Measurements from ENCODE around the gene LMAN1L.

Gene LMAN1L

DNA sequence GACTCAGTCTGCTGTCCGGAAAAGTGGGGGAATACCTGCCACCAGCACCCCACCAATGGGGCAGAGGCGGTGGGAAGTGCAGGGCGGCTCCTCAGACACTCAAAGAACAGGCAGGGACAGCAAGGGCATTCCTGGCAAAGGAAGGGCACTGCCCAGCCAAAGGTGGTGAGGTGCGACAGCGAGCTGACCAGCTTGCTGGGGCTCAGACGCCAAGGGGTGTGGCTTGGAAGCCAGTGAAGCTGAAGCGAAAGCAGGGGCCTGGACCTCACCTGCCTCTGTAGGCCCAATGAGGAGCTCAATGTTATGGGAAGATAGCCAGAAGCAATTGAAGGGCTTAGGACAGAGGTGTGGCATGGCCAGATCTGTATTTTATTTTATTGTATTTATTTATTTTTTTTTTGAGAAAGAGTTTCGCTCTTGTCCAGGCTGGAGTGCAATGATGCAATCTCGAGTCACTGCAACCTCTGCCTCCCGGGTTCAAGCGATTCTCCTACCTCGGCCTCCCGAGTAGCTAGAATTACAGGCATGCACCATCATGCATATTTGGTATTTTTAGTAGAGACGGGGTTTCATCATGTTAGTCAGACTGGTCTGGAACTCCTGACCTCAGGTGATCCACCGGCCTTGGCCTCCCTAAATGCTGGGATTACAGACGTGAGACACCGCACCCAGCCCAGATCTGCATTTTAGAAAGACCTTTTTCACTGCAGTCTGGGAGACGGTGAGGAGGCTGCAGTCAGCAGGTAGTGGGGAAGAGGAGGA, 4.4 kb upstream of the LMAN1L start:
- DNase-seq: no peak
- no peak for TF ChIP-seq GATA1 (IDR thresholded peaks at IDR 0.05; ENCODE audit: low read depth, low read length)
- no peak for TF ChIP-seq POLR2A (IDR thresholded peaks at IDR 0.05; ENCODE audit: low read length)

- no peak for DNase-seq
- no peak for TF ChIP-seq POLR2A (IDR thresholded peaks at IDR 0.05; ENCODE audit: low read length)
- no peak for TF ChIP-seq GATA1 (IDR thresholded peaks at IDR 0.05; ENCODE audit: low read depth, low read length)
Measured at GRCh38 chr15:74808840-74809229, 3.8 kb upstream of the LMAN1L start.

GRCh38 chr15:74809242-74809641, 3.4 kb upstream of the LMAN1L start:
- no peak for TF ChIP-seq POLR2A (IDR thresholded peaks at IDR 0.05; ENCODE audit: low read length)
- TF ChIP-seq GATA1 (IDR thresholded peaks at IDR 0.05; ENCODE audit: low read depth, low read length): no peak
- DNase-seq: no peak

GRCh38 chr15:74809956-74810355, 2.7 kb upstream of the LMAN1L start:
- TF ChIP-seq POLR2A (IDR thresholded peaks at IDR 0.05; ENCODE audit: low read length) (no peak), GATA1 (IDR thresholded peaks at IDR 0.05; ENCODE audit: low read depth, low read length) (no peak)
- DNase-seq: no peak

DNA sequence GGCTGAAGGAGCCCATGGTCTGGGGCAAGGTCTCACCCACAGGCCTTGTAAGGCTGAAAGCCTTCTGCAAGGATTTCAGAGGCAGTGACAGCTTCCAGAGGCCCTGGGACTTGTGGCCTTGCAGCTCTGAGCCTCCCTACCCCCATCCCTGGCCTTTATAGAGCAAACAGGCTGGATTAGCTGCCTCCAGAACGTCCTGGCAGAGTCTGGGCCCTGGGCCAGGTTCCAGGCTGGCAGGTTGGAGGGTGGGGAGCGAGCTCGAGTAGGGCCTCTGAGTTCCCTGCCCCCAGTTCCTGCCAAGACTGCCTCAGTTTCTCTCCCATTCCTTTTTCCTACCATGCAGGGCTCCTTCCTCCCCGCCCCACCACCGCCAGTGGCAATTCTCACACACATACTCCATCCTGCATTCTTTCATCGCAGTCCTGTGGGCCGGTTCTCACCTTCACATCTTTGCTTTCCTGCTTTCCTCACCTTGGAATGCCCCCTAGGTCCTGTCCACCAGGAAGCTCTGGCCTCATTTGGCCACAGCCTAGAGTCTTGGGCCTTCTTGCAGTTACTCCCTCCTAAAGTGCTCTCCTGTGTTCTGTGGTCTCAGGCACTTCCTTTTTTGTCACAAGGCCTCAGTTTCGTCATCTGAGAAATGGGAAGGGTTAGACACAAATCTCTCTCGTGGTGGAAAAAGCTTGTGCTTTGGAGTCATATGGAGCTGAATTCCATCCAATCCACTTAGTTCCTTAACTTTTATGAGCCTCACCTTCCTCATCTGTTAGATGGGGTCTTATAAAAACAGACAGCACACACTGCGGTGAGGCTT, 2.7 kb downstream of the LMAN1L start:
- TF ChIP-seq GATA1 (IDR thresholded peaks at IDR 0.05; ENCODE audit: low read depth, low read length): no peak
- no peak for TF ChIP-seq POLR2A (IDR thresholded peaks at IDR 0.05; ENCODE audit: low read length)
- DNase-seq: no peak

- no peak for TF ChIP-seq GATA1 (IDR thresholded peaks at IDR 0.05; ENCODE audit: low read depth, low read length)
- DNase-seq: no peak
Measured at GRCh38 chr15:74815961-74816360, 3.3 kb downstream of the LMAN1L start.

DNA sequence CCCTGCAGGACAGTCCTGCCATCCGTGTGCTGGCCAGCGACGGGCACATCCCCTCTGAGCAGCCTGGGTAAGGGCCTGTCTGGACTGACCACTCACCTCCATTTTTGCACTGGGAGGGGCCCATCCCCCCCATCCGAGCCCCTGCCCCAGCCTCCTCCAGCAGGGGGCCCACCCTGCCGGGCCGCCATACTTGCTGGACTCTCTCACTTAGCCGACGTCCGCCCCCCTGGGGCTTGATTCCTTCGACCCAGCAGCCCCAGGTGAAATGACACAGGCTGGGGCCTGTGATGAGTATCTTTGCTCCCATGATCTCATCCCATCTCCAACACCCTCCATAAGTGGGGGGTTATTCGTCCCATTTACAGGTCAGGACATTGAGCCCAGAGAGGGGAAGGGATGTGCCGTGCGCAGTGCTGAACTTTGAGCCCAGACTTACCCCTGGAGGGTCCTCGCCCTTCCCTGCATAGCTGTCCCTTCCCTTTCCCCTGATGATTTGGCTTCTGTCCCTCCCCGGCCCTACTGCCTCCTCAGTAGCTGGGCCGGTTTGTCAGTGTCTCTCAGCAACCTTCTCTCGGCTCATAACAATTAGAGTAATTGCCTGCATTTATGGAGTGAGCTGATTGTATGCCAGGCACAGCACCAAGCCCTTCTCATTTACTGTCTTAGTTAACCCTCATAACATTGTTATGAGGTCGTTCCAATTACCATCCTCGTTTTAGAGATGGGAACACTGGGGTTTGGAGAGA, 4.2 kb downstream of the LMAN1L start:
- DNase-seq: no peak
- no peak for TF ChIP-seq POLR2A (IDR thresholded peaks at IDR 0.05; ENCODE audit: low read length)
- TF ChIP-seq GATA1 (IDR thresholded peaks at IDR 0.05; ENCODE audit: low read depth, low read length): no peak

DNA sequence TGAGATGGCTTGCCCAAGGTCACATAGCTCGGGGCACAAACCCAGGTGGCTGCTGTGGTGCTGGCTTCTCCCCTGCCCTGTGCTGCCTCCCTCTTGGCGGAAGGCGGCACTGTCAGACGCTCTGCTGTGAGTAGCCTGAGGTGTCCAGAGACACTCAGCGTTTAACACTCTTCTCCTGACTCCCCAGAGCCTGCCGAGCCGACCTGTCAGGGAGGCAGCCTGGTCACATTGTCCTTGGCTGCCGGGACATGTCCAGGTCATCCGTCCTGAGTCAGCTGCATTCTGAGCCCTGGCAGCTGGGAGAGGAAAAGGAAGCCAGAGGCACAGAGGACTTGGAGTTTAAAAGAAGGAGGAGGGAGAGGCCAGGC, 4.7 kb downstream of the LMAN1L start:
- TF ChIP-seq POLR2A (IDR thresholded peaks at IDR 0.05; ENCODE audit: low read length) (no peak), GATA1 (IDR thresholded peaks at IDR 0.05; ENCODE audit: low read depth, low read length) (no peak)
- DNase-seq: no peak

DNA sequence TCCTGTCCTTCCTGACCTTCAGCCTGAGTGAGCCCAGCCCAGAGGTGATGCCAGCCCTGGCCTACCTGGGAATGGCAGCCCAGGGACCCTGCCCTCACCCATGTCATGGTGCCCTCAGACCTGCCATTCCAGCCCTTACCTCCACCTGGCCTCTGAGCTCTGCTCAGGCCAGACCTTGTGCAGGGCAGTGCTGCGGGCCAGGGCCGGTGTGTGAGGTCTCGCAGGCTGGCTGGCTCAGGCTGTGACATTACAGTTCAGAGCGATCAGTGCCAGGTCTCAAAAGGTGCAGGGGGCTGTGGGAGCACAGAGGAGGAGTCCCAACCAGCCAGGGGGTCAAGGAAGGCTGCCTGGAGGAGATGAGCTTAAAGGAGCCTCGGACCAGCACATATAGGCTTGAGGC, 7.4 kb downstream of the LMAN1L start:
- DNase-seq: no peak
- no peak for TF ChIP-seq GATA1 (IDR thresholded peaks at IDR 0.05; ENCODE audit: low read depth, low read length)

- DNase-seq: no peak
Measured at GRCh38 chr15:74821091-74821789, 8.6 kb downstream of the LMAN1L start.

DNA sequence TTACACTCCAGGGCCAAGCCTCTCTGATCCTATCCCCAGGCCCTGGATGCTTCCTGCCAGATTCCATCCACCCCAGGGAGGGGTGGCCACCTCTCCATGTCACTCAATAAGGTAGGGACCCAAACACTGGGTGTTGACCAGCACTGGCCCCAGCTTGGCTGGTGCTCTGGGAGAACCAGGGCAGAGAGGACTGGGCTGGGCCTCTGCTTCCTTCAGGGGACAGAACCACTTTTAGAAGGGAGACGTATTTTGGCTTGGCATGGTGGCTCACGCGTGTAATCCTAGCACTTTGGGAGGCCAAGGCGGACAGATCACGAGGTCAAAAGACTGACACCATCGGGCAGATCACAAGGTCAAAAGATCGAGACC, 9.1 kb downstream of the LMAN1L start:
- TF ChIP-seq GATA1 (IDR thresholded peaks at IDR 0.05; ENCODE audit: low read depth, low read length): no peak
- DNase-seq: no peak

More at GRCh38 chr15:74821091-74821789, 8.6 kb downstream of the LMAN1L start:
- TF ChIP-seq POLR2A (IDR thresholded peaks at IDR 0.05; ENCODE audit: low read length) (no peak), GATA1 (IDR thresholded peaks at IDR 0.05; ENCODE audit: low read depth, low read length) (no peak)

GRCh38 chr15:74822233-74822632, 9.6 kb downstream of the LMAN1L start:
- no peak for DNase-seq

GRCh38 chr15:74823324-74823723, 10.7 kb downstream of the LMAN1L start:
- TF ChIP-seq POLR2A (IDR thresholded peaks at IDR 0.05; ENCODE audit: low read length) (no peak), GATA1 (IDR thresholded peaks at IDR 0.05; ENCODE audit: low read depth, low read length) (no peak)
- no peak for DNase-seq

More at GRCh38 chr15:74822233-74822632, 9.6 kb downstream of the LMAN1L start:
- TF ChIP-seq GATA1 (IDR thresholded peaks at IDR 0.05; ENCODE audit: low read depth, low read length): no peak
- TF ChIP-seq POLR2A (IDR thresholded peaks at IDR 0.05; ENCODE audit: low read length): no peak

DNA sequence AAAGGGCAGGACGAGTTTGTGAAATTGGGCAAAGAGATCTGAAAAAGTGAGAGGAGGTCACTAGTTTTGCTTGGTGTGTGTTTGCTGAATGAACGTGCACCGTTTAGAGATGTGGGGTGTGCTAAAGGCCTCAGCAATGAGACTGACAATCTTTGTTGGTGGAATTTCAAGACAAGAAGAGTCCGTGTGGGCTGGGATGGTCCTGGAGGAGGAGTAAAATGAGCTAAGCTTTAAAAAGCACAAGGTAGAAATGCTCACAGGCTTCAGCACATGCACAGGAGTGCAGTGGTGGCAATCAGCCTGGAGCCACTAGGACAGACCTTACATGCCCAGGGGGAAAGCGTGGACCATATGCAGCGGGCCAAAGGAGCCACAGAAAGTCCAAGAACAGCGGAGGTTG, 12.3 kb downstream of the LMAN1L start:
- no peak for DNase-seq
- no peak for TF ChIP-seq GATA1 (IDR thresholded peaks at IDR 0.05; ENCODE audit: low read depth, low read length)
- no peak for TF ChIP-seq POLR2A (IDR thresholded peaks at IDR 0.05; ENCODE audit: low read length)
